Psoas muscle (tissue), 8 donors: ENCODE data around the gene VARS2. TPM values are rescaled to one million over a fixed set of nuclear protein-coding genes. Genes with fewer than 3 reads are reported as not detected.
"Not testable (repeated sequence)": the region's sequence is repeated elsewhere in the genome, so short reads cannot be mapped to it uniquely, and the experiment has no call there.

Experiments
- ATAC-seq, 4 donors: fragments of 200-7000 bp; cut with Tn5 transposase; one replicate each; pipeline ENCODE4 v1.9.1; 2020; ENCODE audit warnings: moderate library complexity in 3 of 4, mild to moderate bottlenecking in 2 of 4
- DNase-seq, 2 donors: peaks; one replicate each; pipeline ENCODE4 v3.0.0-alpha.2; 2020
- H3K27ac ChIP-seq: fragments of 200-600 bp; one replicate; pipeline ENCODE4 v1.8.0; 2022
- H3K27me3 ChIP-seq, 3 donors: fragments of 200-600 bp in 1 of 3; one replicate each; pipeline versions ENCODE4 v1.6.1 to v1.8.0; 2013 to 2022; ENCODE audit warnings: low read length in 2 of 3, mild to moderate bottlenecking in 2 of 3, moderate library complexity in 1 of 3; ENCODE audit not compliant: insufficient read depth in 3 of 3
- H3K36me3 ChIP-seq, 2 donors: fragments of 200-600 bp in 1 of 2; one replicate each; pipeline versions ENCODE4 v1.6.1 to v1.8.0; 2013 to 2022; ENCODE audit warnings: low read depth in 1 of 2, mild to moderate bottlenecking in 1 of 2, moderate library complexity in 1 of 2; ENCODE audit not compliant: insufficient read depth in 1 of 2
- H3K4me1 ChIP-seq: fragments of 200-600 bp; one replicate; pipeline ENCODE4 v1.8.0; 2022
- H3K4me3 ChIP-seq: fragments of 200-600 bp; one replicate; pipeline ENCODE4 v1.8.0; 2022; ENCODE audit warnings: mild to moderate bottlenecking
- H3K9me3 ChIP-seq: fragments of 200-600 bp; one replicate; pipeline ENCODE4 v1.8.0; 2022
- WGBS, 3 donors: extraction: QIAGEN DNeasy Blood & Tissue Kit; methylation state at CpG; one replicate each; pipeline versions ENCODE4 v1.1.6 to v1.1.7; 2013; 5-methylcytosine and 5-hydroxymethylcytosine counted together
- intact Hi-C, 2 donors: fragments of 100-400 bp; cut with DNase I; formaldehyde crosslinking; loops; one replicate each; pipeline versions ENCODE4 v1.11.0 to v1.14.2; 2022
- polyA plus RNA-seq, 3 donors: library from polyadenylated mRNA; stranded (reverse); fragments of 200-250 nt; gene quantifications; one replicate each; pipeline ENCODE4 v1.2.3, GENCODE V29; 2013
- total RNA-seq, 4 donors: library from RNA; stranded (reverse); fragmentation: NEBNext Ultra II Directional in 2 of 4; extraction: Animal tissue kit (Norgen Biotek cat#: 25700) in 2 of 4; gene quantifications; one replicate each; pipeline versions ENCODE4 v1.2.1 to v1.2.4, GENCODE V29; 2021 to 2023
- TF ChIP-seq, protein P1 (sequence below): fragments of 200-600 bp; IDR thresholded peaks from one replicate; pipeline ENCODE4 v1.8.0; 2022; ENCODE audit warnings: antibody characterized with exemption
- donor health status: healthy with polysubstance abuse.
- donor health status: DM: no; HTN: no; CAD: no; lungs with moderate emphysema.
- donor health status: Bipolar disorder and iron deficiency.
- donor health status: healthy.
- donor health status: DM: yes; HTN: yes; CAD: no.
- donor health status: DM: no; HTN: no; CAD: no.
- donor health status: DM: no; HTN: no; CAD: no.
- donor health status: DM: yes; HTN: yes; CAD: no.

Gene VARS2
- total and polyA plus RNA-seq, 7 donors, result 11.4 to 36.6 (median 25.8) TPM

DNA sequence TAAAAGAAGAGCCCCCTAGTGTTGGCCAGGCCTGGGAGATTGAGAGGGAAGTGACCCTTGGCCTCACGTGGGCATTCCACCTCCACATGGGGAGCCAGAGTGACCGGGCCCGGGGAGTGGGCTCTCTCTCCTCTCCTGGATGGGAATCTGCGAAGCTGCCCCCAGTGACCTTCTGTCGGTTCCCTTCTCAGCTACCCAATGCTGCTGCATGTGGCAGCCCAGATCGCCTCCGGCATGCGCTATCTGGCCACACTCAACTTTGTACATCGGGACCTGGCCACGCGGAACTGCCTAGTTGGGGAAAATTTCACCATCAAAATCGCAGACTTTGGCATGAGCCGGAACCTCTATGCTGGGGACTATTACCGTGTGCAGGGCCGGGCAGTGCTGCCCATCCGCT, 16.2 kb upstream of the VARS2 start:
- no peak for ATAC-seq
- H3K9me3 ChIP-seq, result no peaks in the 10 kb centered on the region
- H3K27ac ChIP-seq, result no peak overlapping the region
- WGBS, 3 donors, result 86 to 90% (median 87%) methylated on average over 16 of the region's 16 CpGs
- TF ChIP-seq, protein P1, sequence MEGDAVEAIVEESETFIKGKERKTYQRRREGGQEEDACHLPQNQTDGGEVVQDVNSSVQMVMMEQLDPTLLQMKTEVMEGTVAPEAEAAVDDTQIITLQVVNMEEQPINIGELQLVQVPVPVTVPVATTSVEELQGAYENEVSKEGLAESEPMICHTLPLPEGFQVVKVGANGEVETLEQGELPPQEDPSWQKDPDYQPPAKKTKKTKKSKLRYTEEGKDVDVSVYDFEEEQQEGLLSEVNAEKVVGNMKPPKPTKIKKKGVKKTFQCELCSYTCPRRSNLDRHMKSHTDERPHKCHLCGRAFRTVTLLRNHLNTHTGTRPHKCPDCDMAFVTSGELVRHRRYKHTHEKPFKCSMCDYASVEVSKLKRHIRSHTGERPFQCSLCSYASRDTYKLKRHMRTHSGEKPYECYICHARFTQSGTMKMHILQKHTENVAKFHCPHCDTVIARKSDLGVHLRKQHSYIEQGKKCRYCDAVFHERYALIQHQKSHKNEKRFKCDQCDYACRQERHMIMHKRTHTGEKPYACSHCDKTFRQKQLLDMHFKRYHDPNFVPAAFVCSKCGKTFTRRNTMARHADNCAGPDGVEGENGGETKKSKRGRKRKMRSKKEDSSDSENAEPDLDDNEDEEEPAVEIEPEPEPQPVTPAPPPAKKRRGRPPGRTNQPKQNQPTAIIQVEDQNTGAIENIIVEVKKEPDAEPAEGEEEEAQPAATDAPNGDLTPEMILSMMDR, result no peak
- H3K36me3 ChIP-seq, result peaks cover 0 to 73% of the 10 kb centered on the region in 2 donors
- intact Hi-C loops, result no loop called here
- no peak overlapping the region for H3K4me3 ChIP-seq
- H3K4me1 ChIP-seq, result no peaks in the 10 kb centered on the region
- no peaks in the 10 kb centered on the region for H3K27me3 ChIP-seq
- DNase-seq, result no peak

DNA sequence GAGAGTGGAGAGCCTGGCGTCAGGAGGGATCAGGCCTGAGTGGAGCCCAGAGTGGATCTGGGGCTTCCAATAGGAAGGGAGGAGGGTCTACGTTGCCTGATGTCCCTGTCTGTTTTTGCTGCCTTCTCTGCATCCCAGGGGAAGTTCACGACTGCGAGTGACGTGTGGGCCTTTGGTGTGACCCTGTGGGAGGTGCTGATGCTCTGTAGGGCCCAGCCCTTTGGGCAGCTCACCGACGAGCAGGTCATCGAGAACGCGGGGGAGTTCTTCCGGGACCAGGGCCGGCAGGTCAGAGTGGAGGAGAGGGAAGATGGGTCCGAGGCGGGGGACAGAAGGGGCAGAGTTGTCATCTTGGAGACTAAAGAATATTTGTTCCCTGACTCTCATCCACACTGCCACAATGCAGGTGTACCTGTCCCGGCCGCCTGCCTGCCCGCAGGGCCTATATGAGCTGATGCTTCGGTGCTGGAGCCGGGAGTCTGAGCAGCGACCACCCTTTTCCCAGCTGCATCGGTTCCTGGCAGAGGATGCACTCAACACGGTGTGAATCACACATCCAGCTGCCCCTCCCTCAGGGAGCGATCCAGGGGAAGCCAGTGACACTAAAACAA, 15.2 kb upstream of the VARS2 start:
- intact Hi-C loops, result no loop called here
- no peak for DNase-seq
- TF ChIP-seq, protein P1, result no peak
- no peaks in the 10 kb centered on the region for H3K9me3 ChIP-seq
- H3K4me3 ChIP-seq, result no peak overlapping the region
- no peaks in the 10 kb centered on the region for H3K27me3 ChIP-seq
- peaks cover 0 to 64% of the 10 kb centered on the region in 2 donors for H3K36me3 ChIP-seq
- H3K4me1 ChIP-seq, result no peaks in the 10 kb centered on the region
- no peak overlapping the region for H3K27ac ChIP-seq
- ATAC-seq, result peak in 1 of 4 donors; percentile 16
- WGBS, 3 donors, result 73 to 78% (median 76%) methylated on average over 22 to 23 of the region's 23 CpGs

DNA sequence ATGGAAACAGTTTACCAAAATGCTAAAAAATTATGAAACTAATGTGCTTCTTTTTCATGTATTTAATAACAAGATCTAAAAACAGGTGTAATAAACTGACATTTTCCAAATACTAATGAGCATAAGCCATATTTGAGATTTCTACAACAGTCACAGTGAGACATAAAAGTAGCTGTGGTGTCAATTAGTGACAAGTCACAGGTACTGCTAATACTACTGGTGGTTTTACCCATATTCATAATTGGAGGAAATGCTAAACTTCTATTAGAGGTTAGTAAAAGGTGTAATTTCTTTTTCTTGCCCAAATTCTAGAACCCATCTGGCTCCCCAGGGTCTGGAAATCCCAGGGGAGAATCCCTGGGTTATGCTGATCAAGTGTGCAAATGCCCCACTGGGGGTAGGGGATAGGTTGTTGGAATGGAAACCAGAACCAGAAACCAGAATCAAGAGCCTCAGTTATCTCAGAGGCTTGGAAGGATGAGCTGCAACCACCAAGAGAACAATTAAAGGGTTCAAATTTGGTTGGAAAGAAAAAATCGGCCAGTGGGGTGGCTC, 13.1 kb upstream of the VARS2 start:
- Histone ChIP-seq H3K36me3 (peaks cover 0 to 43% of the 10 kb centered on the region in 2 donors), H3K4me3 (no peak overlapping the region), H3K27ac (no peak overlapping the region), H3K27me3 (no peaks in the 10 kb centered on the region), H3K4me1 (no peaks in the 10 kb centered on the region), H3K9me3 (no peaks in the 10 kb centered on the region)
- ATAC-seq (no peak), DNase-seq (no peak)
- WGBS, 3 donors, result 66 to 78% (median 67%) methylated on average over 1 of the region's 1 CpG
- intact Hi-C loops, result no loop called here
- TF ChIP-seq, protein P1, result no peak

DNA sequence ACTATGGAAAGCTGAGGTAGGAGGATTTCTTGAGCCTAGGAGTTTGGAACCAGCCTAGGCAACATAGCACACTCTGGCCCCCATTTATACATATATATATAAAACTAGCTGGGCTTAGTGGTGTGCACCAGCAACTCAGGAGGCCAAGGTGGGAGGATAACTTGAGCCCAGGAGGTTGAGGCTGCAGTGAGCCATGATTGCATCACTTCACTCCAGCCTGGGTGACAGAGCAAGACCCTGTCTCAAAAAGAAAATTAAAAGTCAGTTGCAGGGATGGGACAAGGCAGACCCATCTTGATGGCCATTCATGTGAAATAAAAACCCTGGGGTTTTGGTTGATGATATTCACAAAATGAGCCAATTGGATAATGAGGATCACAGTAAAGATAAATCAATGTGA, 12.6 kb upstream of the VARS2 start:
- Histone ChIP-seq H3K4me1 (no peaks in the 10 kb centered on the region), H3K4me3 (no peak overlapping the region), H3K9me3 (no peaks in the 10 kb centered on the region), H3K27me3 (no peaks in the 10 kb centered on the region), H3K36me3 (peaks cover 0 to 38% of the 10 kb centered on the region in 2 donors), H3K27ac (no peak overlapping the region)
- TF ChIP-seq, protein P1, result no peak
- intact Hi-C loops, result no loop called here
- DNase-seq (no peak), ATAC-seq (no peak)

DNA sequence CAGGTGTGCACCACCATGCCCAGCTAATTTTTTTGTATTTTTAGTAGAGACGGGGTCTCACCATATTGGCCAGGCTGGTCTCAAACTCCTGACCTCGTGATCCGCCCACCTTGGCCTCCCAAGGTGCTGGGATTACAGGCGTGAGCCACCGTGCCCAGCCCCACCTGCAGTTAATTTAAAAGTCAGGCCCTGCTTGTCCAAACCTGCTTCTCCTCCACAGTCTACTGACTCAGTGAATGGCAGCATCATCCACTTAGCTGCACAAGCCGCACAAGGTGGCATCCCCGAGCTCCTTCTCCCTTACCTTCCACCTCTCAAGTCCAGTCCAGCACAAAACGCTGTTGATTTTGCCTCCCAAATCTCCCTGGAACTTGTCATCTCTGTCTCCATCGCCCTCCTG, 11.8 kb upstream of the VARS2 start:
- peak in 1 of 2 donors; percentile 13 for DNase-seq
- H3K27me3 ChIP-seq, H3K4me1 ChIP-seq, H3K9me3 ChIP-seq, H3K27ac ChIP-seq, intact Hi-C loops, ATAC-seq, H3K4me3 ChIP-seq: not testable (repeated sequence)
- H3K36me3 ChIP-seq, result peaks cover 0 to 30% of the 10 kb centered on the region in 2 donors
- WGBS, 3 donors, result 65 to 79% (median 70%) methylated on average over 9 of the region's 9 CpGs
